ENCODE data around the gene VWA5B1. TPM values are rescaled to one million over a fixed set of nuclear protein-coding genes. Genes with fewer than 3 reads are reported as not detected.
A peak's percentile ranks its signal among the peaks of the same experiment; 100 is the strongest.
"Not testable (repeated sequence)": the region's sequence is repeated elsewhere in the genome, so short reads cannot be mapped to it uniquely, and the experiment has no call there.

The VWA5B1 gene
- total and polyA plus RNA-seq, 8 donors = not detected

DNA sequence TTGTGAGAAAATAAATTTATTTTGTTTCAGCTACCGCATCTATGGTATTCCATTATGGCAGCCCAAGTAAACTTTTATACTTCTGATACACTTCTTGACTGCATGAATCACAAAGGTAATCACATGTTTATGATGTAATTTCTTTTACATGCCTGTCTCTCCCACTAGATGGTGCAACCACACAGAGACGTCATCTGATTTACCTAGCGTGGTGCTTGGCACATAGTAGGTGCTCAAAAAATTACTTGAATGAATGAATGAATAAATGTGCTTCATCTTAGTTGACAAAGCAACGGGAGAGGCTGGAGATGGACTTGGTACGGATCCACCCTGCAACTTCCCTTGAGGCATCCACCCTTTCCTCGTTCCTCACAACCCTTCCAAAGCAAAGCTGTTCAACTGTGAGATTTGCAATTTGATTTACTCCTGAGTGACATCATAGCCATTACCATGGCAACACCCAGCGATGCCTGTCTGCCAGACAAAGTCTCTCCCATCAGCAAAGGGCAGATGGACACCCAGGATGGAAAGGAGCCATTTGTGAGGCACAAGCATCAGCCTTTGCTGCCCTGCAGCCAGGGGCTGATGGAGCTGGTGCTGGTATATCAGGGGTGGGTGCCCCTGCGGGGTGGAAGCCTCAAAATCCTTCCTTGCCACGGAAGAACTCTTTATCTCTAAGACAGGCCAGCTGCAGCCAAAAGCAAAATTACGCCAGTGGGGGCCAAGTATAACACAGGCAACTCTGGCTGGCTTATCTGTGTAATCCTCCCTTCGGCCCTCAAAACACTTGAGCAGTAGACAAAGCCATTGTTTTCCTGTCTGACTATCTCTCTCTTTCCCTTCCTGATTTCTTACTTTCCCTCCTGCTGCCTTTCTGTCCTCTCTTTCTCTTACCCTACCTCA is 18.9 kb upstream of the VWA5B1 start:
- H3K36me3 ChIP-seq = no peaks in the 10 kb centered on the region
- TF ChIP-seq, protein P1, sequence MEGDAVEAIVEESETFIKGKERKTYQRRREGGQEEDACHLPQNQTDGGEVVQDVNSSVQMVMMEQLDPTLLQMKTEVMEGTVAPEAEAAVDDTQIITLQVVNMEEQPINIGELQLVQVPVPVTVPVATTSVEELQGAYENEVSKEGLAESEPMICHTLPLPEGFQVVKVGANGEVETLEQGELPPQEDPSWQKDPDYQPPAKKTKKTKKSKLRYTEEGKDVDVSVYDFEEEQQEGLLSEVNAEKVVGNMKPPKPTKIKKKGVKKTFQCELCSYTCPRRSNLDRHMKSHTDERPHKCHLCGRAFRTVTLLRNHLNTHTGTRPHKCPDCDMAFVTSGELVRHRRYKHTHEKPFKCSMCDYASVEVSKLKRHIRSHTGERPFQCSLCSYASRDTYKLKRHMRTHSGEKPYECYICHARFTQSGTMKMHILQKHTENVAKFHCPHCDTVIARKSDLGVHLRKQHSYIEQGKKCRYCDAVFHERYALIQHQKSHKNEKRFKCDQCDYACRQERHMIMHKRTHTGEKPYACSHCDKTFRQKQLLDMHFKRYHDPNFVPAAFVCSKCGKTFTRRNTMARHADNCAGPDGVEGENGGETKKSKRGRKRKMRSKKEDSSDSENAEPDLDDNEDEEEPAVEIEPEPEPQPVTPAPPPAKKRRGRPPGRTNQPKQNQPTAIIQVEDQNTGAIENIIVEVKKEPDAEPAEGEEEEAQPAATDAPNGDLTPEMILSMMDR (IDR thresholded peaks at IDR 0.05) = no peak
- TF ChIP-seq POLR2A (IDR thresholded peaks at IDR 0.05) (no peak), EP300 (IDR thresholded peaks at IDR 0.05) (no peak), POLR2AphosphoS5 (IDR thresholded peaks at IDR 0.05) (no peak)
- H3K9me3 ChIP-seq = peaks cover 0 to 9% (median 3%) of the 10 kb centered on the region in 4 donors
- peak in 1 of 2 donors; percentile 43 for DNase-seq
- H3K4me1 ChIP-seq = no peaks in the 10 kb centered on the region
- H3K27me3 ChIP-seq = peaks cover 0 to 44% (median 8%) of the 10 kb centered on the region in 3 donors
- intact Hi-C loops (cut with DNase I; ENCODE audit: low total_unique reads) = no loop called here
- 55 to 64% (median 60%) methylated on average over 11 of the region's 11 CpGs for WGBS, 5 donors
- no peak overlapping the region for H3K27ac ChIP-seq
- no peak overlapping the region for H3K4me3 ChIP-seq

DNA sequence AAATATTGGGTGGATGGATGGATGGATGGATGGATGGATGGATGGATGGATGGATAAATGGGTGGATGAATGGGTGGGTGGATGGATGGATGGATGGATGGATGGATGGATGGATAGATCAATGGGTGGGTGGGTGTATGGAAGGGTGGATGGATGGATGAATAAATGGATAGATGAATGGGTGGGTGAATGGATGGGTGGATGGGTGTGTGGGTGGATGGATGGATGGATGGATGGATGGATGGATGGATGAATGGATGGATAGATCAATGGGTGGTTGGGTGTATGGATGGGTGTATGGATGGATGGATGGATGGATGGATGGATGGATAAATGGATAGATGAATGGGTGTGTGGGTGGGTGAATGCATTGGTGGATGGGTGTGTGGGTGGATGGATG is 17.0 kb upstream of the VWA5B1 start:
- DNase-seq; H3K27ac ChIP-seq; H3K9me3 ChIP-seq; H3K4me3 ChIP-seq; intact Hi-C loops (cut with DNase I; ENCODE audit: low total_unique reads); H3K4me1 ChIP-seq; H3K36me3 ChIP-seq: not testable (repeated sequence)
- H3K27me3 ChIP-seq = peaks cover 0 to 44% (median 8%) of the 10 kb centered on the region in 3 donors

DNA sequence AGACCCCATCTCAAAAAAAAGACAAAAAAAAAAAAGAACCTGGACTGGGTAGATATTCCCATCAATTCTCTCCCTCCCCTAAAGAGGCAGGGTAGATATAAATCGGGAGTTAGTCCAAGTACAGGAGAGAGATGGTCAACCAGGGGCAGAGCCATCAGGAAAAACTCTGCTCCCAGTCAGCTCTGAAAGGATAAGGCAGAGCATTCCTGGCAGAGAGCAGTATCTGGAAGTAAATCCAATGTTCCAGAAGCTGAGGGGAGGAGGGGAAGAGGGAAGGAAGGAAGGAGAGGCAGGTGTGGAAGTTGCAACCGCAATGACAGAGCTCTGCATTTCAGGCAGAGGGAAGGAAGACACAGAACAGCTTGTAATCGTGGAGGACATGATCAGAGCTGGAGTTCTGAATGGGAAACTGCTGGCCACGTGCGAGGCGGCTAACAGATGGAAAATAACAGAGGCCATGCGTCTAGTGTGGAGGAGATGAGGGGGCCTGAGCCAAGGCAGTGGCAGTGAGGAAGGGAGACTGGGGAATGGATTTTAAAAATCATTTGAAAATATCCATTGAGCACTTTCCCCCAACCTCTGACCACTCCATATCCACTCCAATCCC is 15.3 kb upstream of the VWA5B1 start:
- H3K4me1 ChIP-seq = no peaks in the 10 kb centered on the region
- no peak for TF ChIP-seq EP300 (IDR thresholded peaks at IDR 0.05)
- TF ChIP-seq POLR2A (IDR thresholded peaks at IDR 0.05) = no peak
- TF ChIP-seq, protein P1 (IDR thresholded peaks at IDR 0.05) = no peak
- TF ChIP-seq POLR2AphosphoS5 (IDR thresholded peaks at IDR 0.05) = no peak
- 40 to 65% (median 63%) methylated on average over 6 to 7 of the region's 7 CpGs for WGBS, 5 donors
- H3K27me3 ChIP-seq = peaks cover 0 to 41% (median 8%) of the 10 kb centered on the region in 3 donors
- DNase-seq = peak in 1 of 2 donors; percentile 20
- H3K9me3 ChIP-seq = peaks cover 0 to 2% (median 0%) of the 10 kb centered on the region in 4 donors
- no peak overlapping the region for H3K4me3 ChIP-seq
- no peak overlapping the region for H3K27ac ChIP-seq
- intact Hi-C loops (cut with DNase I; ENCODE audit: low total_unique reads) = no loop called here
- no peaks in the 10 kb centered on the region for H3K36me3 ChIP-seq

DNA sequence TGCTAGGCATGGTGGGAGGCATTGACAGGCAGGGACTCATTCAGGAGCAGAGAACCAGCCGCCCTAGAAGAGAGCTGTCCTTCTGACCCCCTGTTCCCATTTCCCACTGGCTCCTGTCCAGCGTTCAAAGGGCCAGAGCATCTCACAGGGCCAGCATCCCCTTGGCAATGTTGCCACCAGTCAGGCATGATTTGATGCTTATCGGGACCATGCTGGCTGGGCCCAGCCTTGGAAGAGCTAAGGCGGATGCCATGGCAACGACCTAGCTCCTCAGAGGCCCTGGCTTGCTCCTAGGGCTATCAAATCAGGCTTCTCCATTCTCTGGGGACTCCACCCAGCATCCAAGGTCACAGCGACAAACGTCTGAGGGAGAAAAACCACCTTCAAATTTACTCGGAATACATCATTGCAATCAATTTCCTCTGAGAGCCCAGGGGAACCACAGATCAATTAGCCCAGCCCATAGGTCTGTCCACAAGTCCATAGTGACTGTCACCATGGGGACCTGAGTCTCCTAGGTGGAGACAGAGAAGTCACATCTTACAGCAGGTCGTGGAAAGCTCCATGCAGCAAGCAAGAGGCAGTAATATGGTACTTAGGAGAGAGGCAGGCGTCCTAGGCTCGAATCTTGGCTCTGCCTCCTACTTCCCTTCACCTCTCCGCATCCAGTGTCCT is 14.1 kb upstream of the VWA5B1 start:
- H3K36me3 ChIP-seq = no peaks in the 10 kb centered on the region
- H3K27ac ChIP-seq = no peak overlapping the region
- DNase-seq = no peak
- 70 to 79% (median 74%) methylated on average over 8 to 12 of the region's 12 CpGs for WGBS, 5 donors
- intact Hi-C loops (cut with DNase I; ENCODE audit: low total_unique reads) = no loop called here
- H3K9me3 ChIP-seq = no peaks in the 10 kb centered on the region
- no peak overlapping the region for H3K4me3 ChIP-seq
- TF ChIP-seq POLR2A (IDR thresholded peaks at IDR 0.05) (no peak), EP300 (IDR thresholded peaks at IDR 0.05) (no peak)
- peaks cover 0 to 33% (median 12%) of the 10 kb centered on the region in 3 donors for H3K27me3 ChIP-seq
- no peaks in the 10 kb centered on the region for H3K4me1 ChIP-seq

DNA sequence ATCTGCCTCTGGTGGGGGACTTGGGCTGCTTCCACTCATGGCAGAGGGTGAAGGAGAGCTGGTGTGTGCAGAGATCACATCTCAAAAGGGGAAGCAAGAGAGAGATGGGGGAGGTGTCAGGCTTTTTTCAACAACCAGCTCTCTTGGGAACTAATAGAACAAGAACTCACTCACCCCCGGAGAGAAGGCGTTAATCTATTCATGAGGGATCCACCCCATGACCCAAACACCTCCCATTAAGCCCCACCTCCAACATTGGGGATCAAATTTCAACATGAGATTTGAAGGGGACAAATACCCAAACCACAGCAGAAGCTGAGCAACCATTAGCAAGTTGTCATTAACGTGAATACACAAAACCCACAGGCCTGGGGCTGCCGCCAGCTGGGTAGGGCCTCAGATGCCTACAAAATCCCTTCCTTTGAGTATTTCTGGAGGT is 12.0 kb upstream of the VWA5B1 start:
- DNase-seq = no peak
- no peak overlapping the region for H3K27ac ChIP-seq
- no peaks in the 10 kb centered on the region for H3K4me1 ChIP-seq
- 35 to 52% (median 46%) methylated on average over 4 of the region's 4 CpGs for WGBS, 5 donors
- intact Hi-C loops (cut with DNase I; ENCODE audit: low total_unique reads) = no loop called here
- TF ChIP-seq, protein P1 (IDR thresholded peaks at IDR 0.05) = no peak
- no peak for TF ChIP-seq POLR2AphosphoS5 (IDR thresholded peaks at IDR 0.05)
- no peak for TF ChIP-seq EP300 (IDR thresholded peaks at IDR 0.05)
- TF ChIP-seq POLR2A (IDR thresholded peaks at IDR 0.05) = no peak
- peaks cover 0 to 28% (median 10%) of the 10 kb centered on the region in 3 donors for H3K27me3 ChIP-seq
- no peaks in the 10 kb centered on the region for H3K36me3 ChIP-seq
- no peaks in the 10 kb centered on the region for H3K9me3 ChIP-seq
- no peak overlapping the region for H3K4me3 ChIP-seq

Measured in stomach (tissue), 9 donors.